HCT116 (cell line): ENCODE measurements around the gene SHROOM3. TPM values are rescaled to one million over a fixed set of nuclear protein-coding genes. Genes with fewer than 3 reads are reported as not detected.

Experiments
- ATAC-seq: fragments of 200-7000 bp; cut with Tn5 transposase; 2 replicates; pipeline ENCODE4 v1.9.1; 2020; ENCODE audit warnings: mild to moderate bottlenecking, moderate library complexity
- BruUV-seq: library from RNA; stranded (reverse); fragments of 400-500 nt; replicated peaks from 2 replicates; lab custom pipeline; 2021; lab: Mats Ljungman, UMichigan
- CTCF ChIA-PET: fragments of 300-600 bp; sonication (Branson Sonifier 250); formaldehyde crosslinking; loops from one replicate; lab custom pipeline; 2021; ENCODE audit warnings: antibody characterized with exemption; lab: Charles Lee
- POLR2A ChIA-PET: fragments of 300-600, 350-600 bp; sonication (Branson Sonifier 250); formaldehyde crosslinking; loops from one replicate; lab custom pipeline; 2021; ENCODE audit warnings: antibody characterized with exemption; lab: Charles Lee
- RAD21 ChIA-PET, 2 experiments: fragments of 300-600 bp; sonication (Branson Sonifier 250); formaldehyde crosslinking; loops; one replicate each; lab custom pipeline; 2023; ENCODE audit warnings: low total read pairs in 2 of 2; ENCODE audit not compliant: uncharacterized antibody in 2 of 2, unreplicated experiment in 2 of 2, low non-redundant PET in 1 of 2; lab: Charles Lee
- DNase-seq: peaks from one replicate; pipeline ENCODE4 v3.0.0-alpha.2; 2010; ENCODE audit warnings: low read depth, low spot score
- H2AFZ ChIP-seq: fragments of 200-600 bp; shearing (Covaris generic), sonication (generic); 2 replicates; pipeline ENCODE4 v1.6.1; 2017; ENCODE audit warnings: low read depth, mixed run types, mixed read lengths, antibody characterized with exemption, low read length; ENCODE audit not compliant: poor library complexity, severe bottlenecking
- H3K27ac ChIP-seq: 2 replicates; pipeline ENCODE4 v1.5.1; 2012; ENCODE audit warnings: low read depth, low read length
- H3K27me3 ChIP-seq: fragments of 200-600 bp; sonication (generic); 2 replicates; pipeline ENCODE4 v1.6.1; 2016; ENCODE audit warnings: mixed run types, low read length, mixed read lengths; ENCODE audit not compliant: insufficient read depth
- H3K36me3 ChIP-seq, 2 experiments: fragments of 200-500 bp in 1 of 2; fragments of 200-600 bp in 1 of 2; sonication (Bioruptor generic) in 1 of 2; sonication (generic) in 1 of 2; 2 replicates each; pipeline versions ENCODE4 v1.5.1 to v1.6.1; 2014 to 2016; ENCODE audit warnings: low read length in 2 of 2, inconsistent platforms in 1 of 2, mixed read lengths in 1 of 2, mixed run types in 1 of 2; ENCODE audit not compliant: insufficient read depth in 2 of 2, control insufficient read depth in 1 of 2
- H3K4me1 ChIP-seq, 2 experiments: fragments of 200-600 bp in 1 of 2; sonication (generic) in 1 of 2; 2 replicates each; pipeline versions ENCODE4 v1.5.1 to v1.6.1; 2012 to 2017; ENCODE audit warnings: low read length in 2 of 2, inconsistent platforms in 1 of 2, mild to moderate bottlenecking in 1 of 2, mixed read lengths in 1 of 2, mixed run types in 1 of 2, moderate library complexity in 1 of 2; ENCODE audit not compliant: insufficient read depth in 2 of 2, control insufficient read depth in 1 of 2
- H3K4me2 ChIP-seq: fragments of 200-600 bp; sonication (generic); 2 replicates; pipeline ENCODE4 v1.6.1; 2017; ENCODE audit warnings: mixed run types, low read length, mixed read lengths
- H3K4me3 ChIP-seq, 2 experiments: fragments of 200-600 bp in 1 of 2; sonication (generic) in 1 of 2; replicated peaks in 1 of 2; 2 replicates each; pipeline ENCODE4 v1.5.1; 2011 to 2016; ENCODE audit warnings: low read length in 2 of 2, control low read depth in 1 of 2, low read depth in 1 of 2, mild to moderate bottlenecking in 1 of 2, mixed read lengths in 1 of 2, mixed run types in 1 of 2
- H3K79me2 ChIP-seq: fragments of 200-600 bp; sonication (generic); 2 replicates; pipeline ENCODE4 v1.6.1; 2017; ENCODE audit warnings: mild to moderate bottlenecking, mixed run types, low read length, moderate library complexity, mixed read lengths; ENCODE audit not compliant: insufficient read depth
- H3K9ac ChIP-seq: fragments of 200-600 bp; sonication (generic); 2 replicates; pipeline ENCODE4 v1.6.1; 2016; ENCODE audit warnings: low read length, mixed read lengths
- H3K9me2 ChIP-seq: fragments of 200-600 bp; sonication (generic), shearing (Covaris generic); 2 replicates; pipeline ENCODE4 v1.6.1; 2017; ENCODE audit warnings: mixed run types, mild to moderate bottlenecking, moderate library complexity; ENCODE audit not compliant: insufficient read depth
- H3K9me3 ChIP-seq, 2 experiments: fragments of 200-500 bp in 1 of 2; fragments of 200-600 bp in 1 of 2; sonication (Bioruptor generic) in 1 of 2; sonication (generic) in 1 of 2; 2 replicates each; pipeline ENCODE4 v1.6.1; 2014 to 2017; ENCODE audit warnings: low read length in 2 of 2, mixed read lengths in 2 of 2, inconsistent platforms in 1 of 2, low read depth in 1 of 2, mild to moderate bottlenecking in 1 of 2, mixed run types in 1 of 2, moderate library complexity in 1 of 2; ENCODE audit not compliant: control insufficient read depth in 1 of 2, insufficient read depth in 1 of 2
- H4K20me1 ChIP-seq: fragments of 200-600 bp; sonication (generic), shearing (Covaris generic); 2 replicates; pipeline ENCODE4 v1.6.1; 2017; ENCODE audit warnings: mixed run types, mild to moderate bottlenecking, moderate library complexity; ENCODE audit not compliant: insufficient read depth
- CBX3 ChIP-seq: IDR thresholded peaks from 2 replicates; pipeline ENCODE4 v1.6.1; 2012; ENCODE audit warnings: low read depth
- CEBPB ChIP-seq: IDR thresholded peaks from 2 replicates; pipeline ENCODE4 v1.6.1; 2012; ENCODE audit warnings: low read depth
- EGR1 ChIP-seq: IDR thresholded peaks from 2 replicates; pipeline ENCODE4 v1.6.1; 2012; ENCODE audit warnings: low read depth
- ELF1 ChIP-seq: IDR thresholded peaks from 2 replicates; pipeline ENCODE4 v1.6.1; 2012; ENCODE audit warnings: low read depth, borderline replicate concordance
- EZH2 ChIP-seq: fragments of 200-600 bp; sonication (generic); IDR thresholded peaks from 2 replicates; pipeline ENCODE4 v1.6.1; 2017; ENCODE audit warnings: antibody characterized with exemption, mixed run types
- FOSL1 ChIP-seq: IDR thresholded peaks from 2 replicates; pipeline ENCODE4 v1.6.1; 2012; ENCODE audit warnings: low read depth
- JUND ChIP-seq: IDR thresholded peaks from 2 replicates; pipeline ENCODE4 v1.6.1; 2012
- MAX ChIP-seq: IDR thresholded peaks from 2 replicates; pipeline ENCODE4 v1.6.1; 2012
- POLR2A ChIP-seq: IDR thresholded peaks from 2 replicates; pipeline ENCODE4 v1.7.0; 2011; ENCODE audit warnings: borderline replicate concordance; ENCODE audit not compliant: insufficient read depth, insufficient read length; ENCODE audit errors: extremely low read depth
- POLR2AphosphoS5 ChIP-seq: IDR thresholded peaks from 2 replicates; pipeline ENCODE4 v1.6.1; 2011; ENCODE audit warnings: mild to moderate bottlenecking, low read depth, low read length, moderate library complexity
- RAD21 ChIP-seq: IDR thresholded peaks from 2 replicates; pipeline ENCODE4 v1.6.1; 2012; ENCODE audit warnings: low read depth, mild to moderate bottlenecking
- REST ChIP-seq: IDR thresholded peaks from 2 replicates; pipeline ENCODE4 v1.6.1; 2012; ENCODE audit warnings: low read depth
- SIN3A ChIP-seq: IDR thresholded peaks from 2 replicates; pipeline ENCODE4 v1.6.1; 2012; ENCODE audit warnings: low read depth
- SP1 ChIP-seq: IDR thresholded peaks from 2 replicates; pipeline ENCODE4 v1.6.1; 2012; ENCODE audit warnings: low read depth
- YY1 ChIP-seq: IDR thresholded peaks from 2 replicates; pipeline ENCODE4 v1.6.1; 2011; ENCODE audit warnings: low read length, low read depth, moderate library complexity, mild to moderate bottlenecking; ENCODE audit not compliant: insufficient replicate concordance; ENCODE audit errors: extremely low read depth
- ZBTB33 ChIP-seq: IDR thresholded peaks from 2 replicates; pipeline ENCODE4 v1.6.1; 2011; ENCODE audit warnings: mild to moderate bottlenecking, low read length, moderate library complexity; ENCODE audit not compliant: insufficient replicate concordance; ENCODE audit errors: extremely low read depth
- ZNF274 ChIP-seq: fragments of 200-500 bp; sonication (Bioruptor generic); IDR thresholded peaks from 2 replicates; pipeline ENCODE4 v1.6.1; 2014; ENCODE audit warnings: mild to moderate bottlenecking, low read depth, low read length, inconsistent platforms
- intact Hi-C: fragments of 100-400 bp; cut with micrococcal nuclease; formaldehyde crosslinking; loops from 2 replicates; pipeline ENCODE4 v1.10.0; 2022
- total RNA-seq: library from RNA; stranded (reverse); gene quantifications from one replicate; pipeline ENCODE4 v1.2.1, GENCODE V29; 2021; ENCODE audit not compliant: unreplicated experiment

The SHROOM3 gene
- total RNA-seq, 1 experiment from 2014 or later, result 22.5 TPM

GRCh38 chr4:76726176-76726575 is 291.1 kb downstream of the SHROOM3 start:
- BruUV-seq, result no TSS peak
- Histone ChIP-seq H3K79me2 (no peaks in the 10 kb centered on the region; the same call in 1 of the 2 replicates), H3K9me3 (no peaks in the 10 kb centered on the region), H3K27ac (no peak overlapping the region), H4K20me1 (no peaks in the 10 kb centered on the region), H3K27me3 (no peaks in the 10 kb centered on the region), H3K4me2 (no peak overlapping the region), H2AFZ (no peak overlapping the region), H3K4me3 (no peak overlapping the region), H3K9ac (no peak overlapping the region), H3K4me1 (peaks cover 34 to 37% of the 10 kb centered on the region in 2 experiments), H3K9me2 (no peaks in the 10 kb centered on the region), H3K36me3 (no peaks in the 10 kb centered on the region)
- ATAC-seq, result no peak
- RAD21 ChIA-PET, result no interaction called here
- POLR2A ChIA-PET, result no interaction called here
- DNase-seq, result no peak
- TF ChIP-seq POLR2AphosphoS5 (no peak), RAD21 (no peak), MAX (no peak), EZH2 (no peak), EGR1 (no peak), CBX3 (no peak), SIN3A (no peak), SP1 (no peak), FOSL1 (no peak)
- intact Hi-C loops, result no loop called here
- CTCF ChIA-PET, result interaction anchor here (1.0 kb wide), 1 partner anchor 32 kb away, joined by 3 read pairs; no protein-coding TSS in a partner anchor

- ChIA-PET CTCF (no interaction called here), POLR2A (no interaction called here), RAD21 (no interaction called here)
- no TSS peak for BruUV-seq
- H3K79me2 ChIP-seq, result no peaks in the 10 kb centered on the region
- H3K4me2 ChIP-seq, result no peak overlapping the region
- ATAC-seq (no peak), DNase-seq (no peak)
- H4K20me1 ChIP-seq, result no peaks in the 10 kb centered on the region
- no peak overlapping the region for H3K4me3 ChIP-seq
- H3K27me3 ChIP-seq, result no peaks in the 10 kb centered on the region
- no peaks in the 10 kb centered on the region for H3K36me3 ChIP-seq
- H3K27ac ChIP-seq, result no peak overlapping the region
- H3K4me1 ChIP-seq, result peaks cover 34 to 37% of the 10 kb centered on the region in 2 experiments
- H3K9ac ChIP-seq, result no peak overlapping the region
- no peaks in the 10 kb centered on the region for H3K9me3 ChIP-seq
- intact Hi-C loops, result no loop called here
- no peak overlapping the region for H2AFZ ChIP-seq
- H3K9me2 ChIP-seq, result no peaks in the 10 kb centered on the region
- TF ChIP-seq POLR2A (no peak), ELF1 (no peak), POLR2AphosphoS5 (no peak), REST (no peak), ZNF274 (no peak), JUND (no peak), SP1 (no peak), CBX3 (no peak), YY1 (no peak), RAD21 (no peak), ZBTB33 (no peak), FOSL1 (no peak), CEBPB (no peak)
These were observed 291.6 kb downstream of the SHROOM3 start for GRCh38 chr4:76726631-76727030.
